ENCODE data around the gene OPTN. TPM values are rescaled to one million over a fixed set of nuclear protein-coding genes. Genes with fewer than 3 reads are reported as not detected.

OPTN gene
- polyA plus RNA-seq, 1 of the 3 experiments (the other 2 are of a cell fraction): 21.6 TPM

DNA sequence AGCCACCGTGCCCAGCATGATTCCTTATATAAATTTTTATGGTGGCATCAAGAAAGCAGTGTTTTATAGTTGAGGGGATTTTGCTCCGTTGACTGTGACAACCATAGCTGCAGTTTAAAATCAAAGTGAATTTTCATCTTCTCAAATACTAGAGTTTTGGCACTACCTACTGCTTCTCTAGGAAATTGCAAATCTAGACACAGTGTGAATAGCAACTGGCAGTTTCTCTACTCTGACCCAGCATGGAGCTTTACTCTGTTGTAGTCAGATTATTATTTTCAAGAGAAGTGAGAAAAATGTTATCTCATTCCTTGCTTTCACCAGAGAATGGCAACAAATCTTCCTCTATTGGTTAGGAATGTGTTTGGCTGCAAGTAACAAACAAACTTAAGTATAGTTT lies 84.3 kb downstream of the OPTN start:
- Histone ChIP-seq H3K9me2 (no peaks in the 10 kb centered on the region), H3K4me2 (no peak overlapping the region), H3K79me2 (ENCODE audit: insufficient read depth) (no peaks in the 10 kb centered on the region), H3K9me3 (no peaks in the 10 kb centered on the region), H3K27me3 (ENCODE audit: insufficient read depth) (no peaks in the 10 kb centered on the region), H2AFZ (ENCODE audit: low read depth) (no peak overlapping the region), H3K27ac (ENCODE audit: low read depth in 2 of 2, low read length in 1 of 2) (no peak overlapping the region), H3K36me3 (replicated peaks in 1 of 2; ENCODE audit: control insufficient read depth in 1 of 2, insufficient read depth in 2 of 2, low read length in 1 of 2) (peaks cover 17 to 33% of the 10 kb centered on the region in 2 experiments), H3K9ac (no peak overlapping the region), H3F3A (replicated peaks; ENCODE audit: insufficient read depth) (no peaks in the 10 kb centered on the region), H3K4me3 (ENCODE audit: low read depth in 2 of 2, low read length in 1 of 2) (no peak overlapping the region), H4K20me1 (ENCODE audit: insufficient read depth) (no peaks in the 10 kb centered on the region), H3K4me1 (ENCODE audit: control insufficient read depth in 1 of 2, insufficient read depth in 2 of 2, low read depth in 1 of 2, low read length in 1 of 2) (no peaks in the 10 kb centered on the region)
- ChIA-PET CTCF (interaction anchor here (0.9 to 2.2 kb wide), 2 partner anchors 22 to 118 kb away, joined by 4 to 9 read pairs; no protein-coding TSS in a partner anchor), POLR2A (no interaction called here)
- TF ChIP-seq PBX3 (IDR thresholded peaks at IDR 0.05) (no peak), NRF1 (IDR thresholded peaks at IDR 0.05; ENCODE audit: low read depth, low read length) (no peak), FOXM1 (IDR thresholded peaks at IDR 0.05; ENCODE audit: low read depth) (no peak), MXI1 (IDR thresholded peaks at IDR 0.05; ENCODE audit: low read depth, low read length) (no peak), ZBTB33 (IDR thresholded peaks at IDR 0.05; ENCODE audit: borderline replicate concordance, low read depth) (no peak), TEAD4 (IDR thresholded peaks at IDR 0.05; ENCODE audit: borderline replicate concordance, insufficient read depth) (no peak), CHD2 (IDR thresholded peaks at IDR 0.05; ENCODE audit: low read length, partially characterized antibody) (no peak), TCF12 (IDR thresholded peaks at IDR 0.05) (no peak), MEF2A (IDR thresholded peaks at IDR 0.05; ENCODE audit: borderline replicate concordance, low read depth) (no peak), TAF1 (IDR thresholded peaks at IDR 0.05; ENCODE audit: borderline replicate concordance, low read depth, low read length) (no peak), CTCF (IDR thresholded peaks at IDR 0.05) (no peak), JUND (IDR thresholded peaks at IDR 0.05) (no peak), RFX5 (IDR thresholded peaks at IDR 0.05; ENCODE audit: low read length) (no peak), RCOR1 (IDR thresholded peaks at IDR 0.05; ENCODE audit: low read length) (no peak), RAD21 (IDR thresholded peaks at IDR 0.05; ENCODE audit: low read length) (no peak), FOXJ3 (CRISPR knock-in tag; IDR thresholded peaks at IDR 0.05) (no peak), FOSL2 (IDR thresholded peaks at IDR 0.05; ENCODE audit: borderline replicate concordance, low read depth) (no peak)
- DNase-seq: no peak
- WGBS (ENCODE audit: low lambda C conversion rate): 92% methylated on average over 2 of the region's 2 CpGs

All from SK-N-SH (cell line).